ENCODE measurements around the gene SNRNP27.

SNRNP27 gene

DNA sequence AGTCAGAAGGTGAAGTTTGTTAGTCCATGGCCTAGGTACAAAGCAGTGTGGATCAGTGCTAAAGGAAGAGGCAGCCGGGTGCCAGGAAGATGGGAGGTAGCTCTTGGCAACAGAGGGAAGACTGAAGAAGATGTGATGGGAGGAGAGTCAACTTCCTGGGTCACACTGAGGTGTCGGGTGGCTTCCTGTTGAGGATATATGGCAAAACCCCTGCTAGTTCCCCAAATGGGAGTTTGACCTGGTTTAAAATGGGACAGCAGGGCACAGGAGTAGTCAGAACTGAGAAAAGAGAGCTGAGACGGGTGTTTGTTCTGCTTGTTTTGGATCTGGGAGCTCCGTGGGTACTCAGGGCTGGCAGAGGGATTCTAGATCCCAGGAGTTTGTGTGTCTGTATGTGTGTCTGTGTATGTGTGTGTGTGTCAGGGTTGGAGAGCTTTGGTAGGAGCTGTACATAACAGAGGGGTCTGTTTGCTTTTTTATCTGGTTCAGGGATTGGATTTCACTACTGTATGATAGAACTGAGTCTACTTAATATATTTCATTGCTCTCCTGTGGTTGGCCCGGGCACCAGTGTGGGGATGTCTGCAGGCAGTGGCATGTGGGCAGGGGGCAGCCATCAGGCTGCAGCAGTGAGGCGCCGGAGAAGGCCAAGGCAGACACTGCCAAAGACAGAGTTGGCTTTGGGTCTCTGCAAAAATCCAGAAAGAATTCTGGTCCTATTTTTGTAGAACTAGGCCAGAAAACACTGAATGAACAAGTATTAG lies 38.3 kb downstream of the SNRNP27 start:
- H3K27ac ChIP-seq = no peak overlapping the region

DNA sequence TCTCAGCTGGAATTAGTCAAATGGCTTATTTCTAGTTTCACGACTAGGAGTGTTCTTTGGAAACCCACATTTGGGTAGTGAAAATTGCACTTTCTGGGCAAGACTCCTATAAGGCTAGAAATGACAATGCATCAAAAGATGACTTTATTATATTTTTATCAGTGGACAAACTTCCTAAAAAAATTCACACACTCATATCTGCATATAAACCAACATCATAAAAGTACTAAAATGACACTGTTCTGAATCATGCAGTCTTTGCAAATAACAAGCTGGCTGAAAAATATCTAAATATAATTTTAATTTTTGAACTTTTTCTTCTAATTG lies 38.8 kb downstream of the SNRNP27 start:
- no peak overlapping the region for H3K27ac ChIP-seq
- H3K36me3 ChIP-seq = peaks cover 23% of the 10 kb centered on the region
- no peak for DNase-seq
- no peaks in the 10 kb centered on the region for H3K9me3 ChIP-seq (ENCODE audit: severe bottlenecking)
- TF ChIP-seq, protein P1, sequence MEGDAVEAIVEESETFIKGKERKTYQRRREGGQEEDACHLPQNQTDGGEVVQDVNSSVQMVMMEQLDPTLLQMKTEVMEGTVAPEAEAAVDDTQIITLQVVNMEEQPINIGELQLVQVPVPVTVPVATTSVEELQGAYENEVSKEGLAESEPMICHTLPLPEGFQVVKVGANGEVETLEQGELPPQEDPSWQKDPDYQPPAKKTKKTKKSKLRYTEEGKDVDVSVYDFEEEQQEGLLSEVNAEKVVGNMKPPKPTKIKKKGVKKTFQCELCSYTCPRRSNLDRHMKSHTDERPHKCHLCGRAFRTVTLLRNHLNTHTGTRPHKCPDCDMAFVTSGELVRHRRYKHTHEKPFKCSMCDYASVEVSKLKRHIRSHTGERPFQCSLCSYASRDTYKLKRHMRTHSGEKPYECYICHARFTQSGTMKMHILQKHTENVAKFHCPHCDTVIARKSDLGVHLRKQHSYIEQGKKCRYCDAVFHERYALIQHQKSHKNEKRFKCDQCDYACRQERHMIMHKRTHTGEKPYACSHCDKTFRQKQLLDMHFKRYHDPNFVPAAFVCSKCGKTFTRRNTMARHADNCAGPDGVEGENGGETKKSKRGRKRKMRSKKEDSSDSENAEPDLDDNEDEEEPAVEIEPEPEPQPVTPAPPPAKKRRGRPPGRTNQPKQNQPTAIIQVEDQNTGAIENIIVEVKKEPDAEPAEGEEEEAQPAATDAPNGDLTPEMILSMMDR (IDR thresholded peaks at IDR 0.05; ENCODE audit: low read depth, low read length) = no peak
- no peak overlapping the region for H3K4me3 ChIP-seq (ENCODE audit: low read depth, low read length)
- H3K27me3 ChIP-seq (ENCODE audit: insufficient read depth, low read depth, severe bottlenecking) = no peaks in the 10 kb centered on the region

More for the DNA sequence above, 38.3 kb downstream of the SNRNP27 start:
- no peaks in the 10 kb centered on the region for H3K27me3 ChIP-seq (ENCODE audit: insufficient read depth, low read depth, severe bottlenecking)
- peaks cover 17% of the 10 kb centered on the region for H3K36me3 ChIP-seq
- no peaks in the 10 kb centered on the region for H3K9me3 ChIP-seq (ENCODE audit: severe bottlenecking)
- no peak for DNase-seq
- H3K4me3 ChIP-seq (ENCODE audit: low read depth, low read length) = no peak overlapping the region
- TF ChIP-seq, protein P1 (IDR thresholded peaks at IDR 0.05; ENCODE audit: low read depth, low read length) = no peak

DNA sequence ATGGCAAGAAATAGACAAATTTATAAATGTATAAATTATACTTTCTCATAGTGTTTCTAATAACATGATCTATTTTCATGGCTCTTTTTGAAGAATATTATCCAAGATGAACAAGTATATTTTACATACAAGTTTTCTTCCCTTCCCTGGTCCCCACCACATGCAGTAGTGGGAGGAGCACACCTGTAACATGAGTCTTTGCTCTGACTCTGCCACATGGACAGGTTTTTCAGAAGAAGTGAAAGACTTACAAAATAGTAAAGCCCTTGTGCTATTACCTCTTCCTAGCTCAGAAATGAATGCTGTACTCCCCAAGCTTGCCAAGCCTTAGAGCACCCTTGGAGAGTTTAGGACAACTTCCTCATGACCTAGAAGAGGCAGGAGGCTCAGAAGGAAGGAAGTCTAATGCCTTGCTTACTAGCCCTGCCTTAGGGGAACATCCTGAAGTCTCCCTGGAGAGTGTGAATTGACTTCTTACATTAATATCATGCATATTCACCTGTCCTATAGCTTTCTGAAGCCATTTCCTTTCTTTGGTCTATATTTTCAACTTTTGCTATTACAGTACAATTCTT lies 39.6 kb downstream of the SNRNP27 start:
- Histone ChIP-seq H3K36me3 (peaks cover 30% of the 10 kb centered on the region), H3K4me3 (ENCODE audit: low read depth, low read length) (no peak overlapping the region), H3K27ac (no peak overlapping the region)

DNA sequence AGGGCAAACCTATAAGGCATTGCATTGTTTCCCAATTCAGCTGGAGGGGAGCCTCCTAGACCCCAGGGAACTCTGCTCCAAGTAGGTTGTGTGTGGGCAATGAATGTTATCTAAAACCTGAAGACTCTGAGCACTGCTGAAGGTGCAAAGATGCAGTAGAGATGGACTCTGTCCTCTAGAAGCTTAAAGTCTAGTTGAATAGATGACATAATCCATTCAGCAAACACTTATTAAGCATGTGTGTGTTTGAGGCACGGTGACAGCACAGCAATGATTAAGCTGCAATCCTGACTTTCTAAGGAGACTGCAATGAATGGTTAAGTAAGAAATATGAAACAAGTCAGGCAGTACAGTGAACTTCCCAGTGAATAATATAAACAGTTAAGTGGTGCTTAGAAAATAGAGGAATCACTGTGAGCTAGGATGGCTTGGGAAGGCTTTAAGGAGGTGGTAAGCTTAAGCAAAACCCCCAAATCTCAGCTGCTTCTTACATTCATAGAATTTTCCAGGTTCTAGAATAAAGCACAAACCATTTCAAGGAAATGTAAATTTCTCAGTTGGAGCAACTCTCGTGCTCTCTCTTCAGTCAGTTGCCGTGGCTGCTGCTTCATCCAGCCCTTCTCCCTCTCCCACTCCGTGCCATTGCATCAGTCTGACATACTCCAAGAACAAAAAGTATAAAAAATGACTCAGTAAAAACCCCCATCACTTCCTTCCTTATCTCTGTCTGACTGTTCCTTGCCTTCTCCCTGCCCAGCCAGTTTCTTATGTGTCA lies 40.3 kb downstream of the SNRNP27 start:
- no peak overlapping the region for H3K4me3 ChIP-seq (ENCODE audit: low read depth, low read length)
- no peaks in the 10 kb centered on the region for H3K9me3 ChIP-seq (ENCODE audit: severe bottlenecking)
- TF ChIP-seq, protein P1 (IDR thresholded peaks at IDR 0.05; ENCODE audit: low read depth, low read length) = no peak
- DNase-seq = no peak
- no peak overlapping the region for H3K27ac ChIP-seq
- H3K27me3 ChIP-seq (ENCODE audit: insufficient read depth, low read depth, severe bottlenecking) = no peaks in the 10 kb centered on the region
- H3K36me3 ChIP-seq = peaks cover 37% of the 10 kb centered on the region

More for the DNA sequence above, 39.6 kb downstream of the SNRNP27 start:
- Histone ChIP-seq H3K27me3 (ENCODE audit: insufficient read depth, low read depth, severe bottlenecking) (no peaks in the 10 kb centered on the region), H3K9me3 (ENCODE audit: severe bottlenecking) (no peaks in the 10 kb centered on the region)
- no peak for DNase-seq
- TF ChIP-seq, protein P1 (IDR thresholded peaks at IDR 0.05; ENCODE audit: low read depth, low read length) = no peak

DNA sequence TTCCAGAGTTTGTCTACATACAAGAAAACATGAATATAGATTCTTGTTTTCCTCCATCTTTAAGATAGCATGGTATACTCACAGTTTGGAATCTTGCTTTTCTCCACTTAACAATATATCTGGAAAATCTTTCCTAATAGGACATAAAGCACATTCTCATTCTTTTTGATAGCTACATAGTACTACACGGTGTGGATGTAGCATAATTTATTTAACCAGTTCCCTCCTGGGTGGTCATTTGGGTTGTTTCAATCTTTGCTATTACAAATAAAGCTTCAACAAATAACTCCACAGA lies 40.8 kb downstream of the SNRNP27 start:
- no peaks in the 10 kb centered on the region for H3K9me3 ChIP-seq (ENCODE audit: severe bottlenecking)
- no peaks in the 10 kb centered on the region for H3K27me3 ChIP-seq (ENCODE audit: insufficient read depth, low read depth, severe bottlenecking)
- DNase-seq = no peak
- no peak overlapping the region for H3K4me3 ChIP-seq (ENCODE audit: low read depth, low read length)
- TF ChIP-seq, protein P1 (IDR thresholded peaks at IDR 0.05; ENCODE audit: low read depth, low read length) = no peak
- peaks cover 41% of the 10 kb centered on the region for H3K36me3 ChIP-seq
- H3K27ac ChIP-seq = no peak overlapping the region
